NCI-H2196 (cell line): Measurements from ENCODE around the gene ADRA2C.
"Not testable (repeated sequence)": the region's sequence is repeated elsewhere in the genome, so short reads cannot be mapped to it uniquely, and the experiment has no call there.

ENCODE experiments used
- DNase-seq: peaks from one replicate; lab custom pipeline; 2025; ENCODE audit not compliant: unreplicated experiment; lab: John Stamatoyannopoulos, UW

Gene ADRA2C

GRCh38 chr4:3810796-3811485, 44.8 kb downstream of the ADRA2C start:
- no peak for DNase-seq

- no peak for DNase-seq
These were observed 45.4 kb downstream of the ADRA2C start for GRCh38 chr4:3811621-3812020.

- DNase-seq: no peak
These were observed 46.2 kb downstream of the ADRA2C start for GRCh38 chr4:3812211-3812934.

- DNase-seq: no peak
These were observed 47.2 kb downstream of the ADRA2C start for GRCh38 chr4:3813151-3814052.

GRCh38 chr4:3814053-3814570, 47.9 kb downstream of the ADRA2C start:
- no peak for DNase-seq

GRCh38 chr4:3814838-3815237, 48.7 kb downstream of the ADRA2C start:
- not testable (repeated sequence) for DNase-seq

GRCh38 chr4:3816256-3816825, 50.2 kb downstream of the ADRA2C start:
- no peak for DNase-seq

- no peak for DNase-seq
These were observed 51.1 kb downstream of the ADRA2C start for GRCh38 chr4:3816983-3817960.
